HepG2 (cell line): ENCODE measurements around the gene GRAMD2A. TPM values are rescaled to one million over a fixed set of nuclear protein-coding genes. Genes with fewer than 3 reads are reported as not detected.
A peak's percentile ranks its signal among the peaks of the same experiment; 100 is the strongest.

Source experiments
- ATAC-seq: fragments of 200-7000 bp; cut with Tn5 transposase; 3 replicates; pipeline ENCODE4 v1.9.1; 2020; ENCODE audit warnings: mild to moderate bottlenecking, moderate library complexity
- BruUV-seq: library from RNA; stranded (reverse); fragments of 400-500 nt; replicated peaks from 2 replicates; lab custom pipeline; 2021; lab: Mats Ljungman, UMichigan
- CTCF ChIA-PET: fragments of 300-600 bp; formaldehyde crosslinking; extraction: SDS; loops from one replicate; lab custom pipeline; 2021; ENCODE audit warnings: low total read pairs, inconsistent platforms, low intra/inter-chr PET ratio; lab: Yijun Ruan, JAX
- POLR2A ChIA-PET: fragments of 350-600 bp; sonication (Branson Sonifier 250); formaldehyde crosslinking; loops from one replicate; lab custom pipeline; 2020; ENCODE audit warnings: antibody characterized with exemption, inconsistent platforms; lab: Yijun Ruan, JAX
- DNase-seq: peaks from one replicate; pipeline ENCODE4 v3.0.0-alpha.2; 2015; ENCODE audit warnings: low spot score
- FAIRE-seq: peaks from 3 replicates; lab custom pipeline; 2011; peaks lifted over from hg19 to GRCh38; lab: Jason Lieb, UNC
- H2AFZ ChIP-seq: one replicate; pipeline ENCODE4 v1.6.1; 2011; ENCODE audit warnings: low read length, inconsistent platforms
- H3K27ac ChIP-seq: fragments of 300-600 bp; 3 replicates; pipeline ENCODE4 v1.8.0; 2011; ENCODE audit warnings: mixed run types, mild to moderate bottlenecking, mixed read lengths, low read length, inconsistent platforms; ENCODE audit not compliant: insufficient read depth; ENCODE audit errors: extremely low read length
- H3K27me3 ChIP-seq, 2 experiments: fragments of 200-600 bp in 1 of 2; 2 replicates in 1 of 2; 3 replicates in 1 of 2; pipeline versions ENCODE4 v1.6.0 to v1.8.0; 2011; ENCODE audit warnings: low read length in 2 of 2, mild to moderate bottlenecking in 2 of 2, moderate library complexity in 2 of 2, inconsistent platforms in 1 of 2; ENCODE audit not compliant: insufficient read depth in 2 of 2, control insufficient read depth in 1 of 2
- H3K36me3 ChIP-seq, 2 experiments: fragments of 200-600 bp in 1 of 2; replicated peaks in 1 of 2; 2 replicates in 1 of 2; 3 replicates in 1 of 2; pipeline versions ENCODE4 v1.5.1 to v1.8.0; 2011; ENCODE audit warnings: low read length in 2 of 2, inconsistent platforms in 1 of 2; ENCODE audit not compliant: insufficient read depth in 2 of 2, control insufficient read depth in 1 of 2
- H3K4me1 ChIP-seq: 2 replicates; pipeline ENCODE4 v1.5.1; 2012; ENCODE audit warnings: low read length, inconsistent platforms; ENCODE audit not compliant: insufficient read depth
- H3K4me2 ChIP-seq: 2 replicates; pipeline ENCODE4 v1.6.0; 2011; ENCODE audit warnings: low read depth, low read length, inconsistent platforms
- H3K4me3 ChIP-seq, 3 experiments: fragments of 200-600 bp in 1 of 3; sonication (generic), shearing (Covaris generic) in 1 of 3; replicated peaks in 1 of 3; 2 replicates each; pipeline ENCODE4 v1.5.1; 2011 to 2016; ENCODE audit warnings: low read length in 3 of 3, inconsistent platforms in 2 of 3, low read depth in 2 of 3, mild to moderate bottlenecking in 2 of 3, control low read depth in 1 of 3, mixed read lengths in 1 of 3; ENCODE audit not compliant: insufficient read depth in 1 of 3
- H3K79me2 ChIP-seq: one replicate; pipeline ENCODE4 v1.6.1; 2011; ENCODE audit warnings: low read length, inconsistent platforms; ENCODE audit not compliant: insufficient read depth
- H3K9ac ChIP-seq: 2 replicates; pipeline ENCODE4 v1.6.0; 2011; ENCODE audit warnings: mild to moderate bottlenecking, low read depth, low read length, inconsistent platforms; ENCODE audit not compliant: insufficient read depth
- H3K9me3 ChIP-seq: 2 replicates; pipeline ENCODE4 v1.5.1; 2012; ENCODE audit warnings: mild to moderate bottlenecking, low read length
- H4K20me1 ChIP-seq: 2 replicates; pipeline ENCODE4 v1.6.0; 2011; ENCODE audit warnings: inconsistent platforms, mild to moderate bottlenecking, low read length, moderate library complexity; ENCODE audit not compliant: insufficient read depth
- GTF3A ChIP-seq: sonication (generic); formaldehyde crosslinking; conservative IDR thresholded peaks from 2 replicates; pipeline ENCODE4 v1.4.0; 2020; ENCODE audit warnings: mild to moderate bottlenecking, missing genetic modification reagents
- XBP1 ChIP-seq: sonication (generic); formaldehyde crosslinking; IDR thresholded peaks from 2 replicates; pipeline ENCODE4 v1.5.0; 2020; ENCODE audit warnings: missing genetic modification reagents
- ZNF589 ChIP-seq: sonication (generic); formaldehyde crosslinking; conservative IDR thresholded peaks from 2 replicates; pipeline ENCODE4 v1.8.0; 2022; ENCODE audit warnings: mild to moderate bottlenecking, moderate library complexity, missing genetic modification reagents
- ZNF776 ChIP-seq: sonication (generic); formaldehyde crosslinking; IDR thresholded peaks from 2 replicates; pipeline ENCODE4 v1.4.0; 2020; ENCODE audit warnings: mild to moderate bottlenecking, missing genetic modification reagents
- WGBS: methylation state at CpG from one replicate; pipeline ENCODE4 v1.1.6; 2017; ENCODE audit warnings: low lambda C conversion rate; 5-methylcytosine and 5-hydroxymethylcytosine counted together
- in situ Hi-C: cut with HindIII; loops from 2 replicates; pipeline ENCODE4 v1.10.0; 2017; ENCODE audit warnings: low pct_unique_long_range_greater_than_20kb; ENCODE audit not compliant: extremely low pct_ligation_motif_present
- intact Hi-C: fragments of 100-400 bp; cut with micrococcal nuclease; formaldehyde crosslinking; loops from one replicate; pipeline ENCODE4 v1.10.0; 2022; ENCODE audit not compliant: unreplicated experiment
- polyA plus RNA-seq, 8 experiments: library from polyadenylated mRNA; depleted of rRNA in 3 of 8; stranded (reverse) in 7 of 8; unstranded in 1 of 8; fragments of >200 nt; fragmentation: Illumina TruSeq in 4 of 8; extraction: Trizol in 4 of 8; gene quantifications; 2 replicates each; pipeline versions ENCODE4 v1.2.1 to v1.2.3, GENCODE V29; 2011 to 2016; ENCODE audit warnings: low read depth in 4 of 8, missing spikeins in 1 of 8, mixed read lengths in 1 of 8; ENCODE audit not compliant: insufficient read depth in 1 of 8
- total RNA-seq, 5 experiments: library from RNA; depleted of rRNA; stranded (reverse); fragments of >200 nt; fragmentation: Illumina TruSeq; extraction: Trizol; gene quantifications; 2 replicates each; pipeline ENCODE4 v1.2.3, GENCODE V29; 2016; ENCODE audit warnings: low read depth in 1 of 5
- TF ChIP-seq, protein P1 (sequence below): sonication (generic); formaldehyde crosslinking; IDR thresholded peaks from 2 replicates; pipeline ENCODE4 v1.5.0; 2020; ENCODE audit warnings: missing genetic modification reagents
- TF ChIP-seq, protein P2 (sequence below): sonication (generic); formaldehyde crosslinking; IDR thresholded peaks from 2 replicates; pipeline ENCODE4 v1.4.0; 2020; ENCODE audit warnings: mild to moderate bottlenecking, missing genetic modification reagents, borderline replicate concordance
- TF ChIP-seq, protein P3 (sequence below): sonication (generic); formaldehyde crosslinking; IDR thresholded peaks from 2 replicates; pipeline ENCODE4 v1.4.0; 2020; ENCODE audit warnings: missing genetic modification reagents

The GRAMD2A gene
- total and polyA plus RNA-seq, 2 of the 13 experiments (the other 11 are each of a cell fraction or from before 2014, with no cell fraction given): 0.04 TPM; not detected in 1

DNA sequence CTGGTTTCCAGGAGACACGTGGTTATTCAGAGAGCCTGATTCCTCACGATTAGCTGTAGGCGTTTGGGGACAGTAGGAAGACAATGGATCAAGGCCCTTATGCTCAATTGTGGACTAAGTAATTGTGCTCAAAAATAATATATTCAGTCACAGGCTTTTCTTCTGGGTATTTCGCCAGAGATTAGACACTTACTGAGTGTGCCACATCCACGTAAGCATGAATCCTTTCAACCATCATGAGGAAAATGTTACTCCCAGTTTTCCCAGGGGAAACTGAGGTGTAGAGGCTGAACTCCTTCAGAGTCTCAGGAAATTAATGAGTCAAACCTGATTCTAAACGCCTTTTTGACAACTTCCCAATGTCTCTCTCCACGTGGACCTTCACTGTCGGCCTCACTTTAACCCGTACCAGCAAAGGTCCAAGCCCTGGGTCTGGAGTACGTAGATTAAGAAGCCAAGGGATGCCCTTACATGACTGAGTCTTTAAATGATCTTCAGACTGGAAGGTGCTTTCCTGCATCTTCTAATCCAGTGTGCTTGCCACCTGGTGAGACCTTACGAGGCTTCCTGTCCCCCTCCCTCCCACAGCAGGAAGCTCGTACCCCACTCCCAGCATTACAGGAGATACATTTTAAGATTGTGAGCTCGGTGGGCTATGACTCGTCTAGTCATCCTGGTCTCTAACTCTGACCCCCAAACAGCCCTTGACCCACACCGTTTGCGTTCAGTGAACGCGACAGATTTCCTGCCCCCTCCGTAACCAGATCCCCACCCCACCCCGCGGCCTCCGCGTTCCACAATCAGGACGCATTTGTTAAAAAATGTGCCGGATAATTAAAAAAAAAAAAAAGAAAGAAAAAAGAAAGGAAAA, 31.7 kb upstream of the GRAMD2A start:
- WGBS: 8% methylated on average over 25 of the region's 25 CpGs
- TF ChIP-seq, protein P1, sequence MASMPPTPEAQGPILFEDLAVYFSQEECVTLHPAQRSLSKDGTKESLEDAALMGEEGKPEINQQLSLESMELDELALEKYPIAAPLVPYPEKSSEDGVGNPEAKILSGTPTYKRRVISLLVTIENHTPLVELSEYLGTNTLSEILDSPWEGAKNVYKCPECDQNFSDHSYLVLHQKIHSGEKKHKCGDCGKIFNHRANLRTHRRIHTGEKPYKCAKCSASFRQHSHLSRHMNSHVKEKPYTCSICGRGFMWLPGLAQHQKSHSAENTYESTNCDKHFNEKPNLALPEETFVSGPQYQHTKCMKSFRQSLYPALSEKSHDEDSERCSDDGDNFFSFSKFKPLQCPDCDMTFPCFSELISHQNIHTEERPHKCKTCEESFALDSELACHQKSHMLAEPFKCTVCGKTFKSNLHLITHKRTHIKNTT (CRISPR knock-in tag): no peak
- TF ChIP-seq, protein P2, sequence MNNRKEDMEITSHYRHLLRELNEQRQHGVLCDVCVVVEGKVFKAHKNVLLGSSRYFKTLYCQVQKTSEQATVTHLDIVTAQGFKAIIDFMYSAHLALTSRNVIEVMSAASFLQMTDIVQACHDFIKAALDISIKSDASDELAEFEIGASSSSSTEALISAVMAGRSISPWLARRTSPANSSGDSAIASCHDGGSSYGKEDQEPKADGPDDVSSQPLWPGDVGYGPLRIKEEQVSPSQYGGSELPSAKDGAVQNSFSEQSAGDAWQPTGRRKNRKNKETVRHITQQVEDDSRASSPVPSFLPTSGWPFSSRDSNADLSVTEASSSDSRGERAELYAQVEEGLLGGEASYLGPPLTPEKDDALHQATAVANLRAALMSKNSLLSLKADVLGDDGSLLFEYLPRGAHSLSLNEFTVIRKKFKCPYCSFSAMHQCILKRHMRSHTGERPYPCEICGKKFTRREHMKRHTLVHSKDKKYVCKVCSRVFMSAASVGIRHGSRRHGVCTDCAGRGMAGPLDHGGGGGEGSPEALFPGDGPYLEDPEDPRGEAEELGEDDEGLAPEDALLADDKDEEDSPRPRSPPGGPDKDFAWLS (CRISPR knock-in tag): no peak
- TF ChIP-seq GTF3A (CRISPR knock-in tag) (no peak), ZNF776 (CRISPR knock-in tag) (no peak), XBP1 (CRISPR knock-in tag) (no peak), ZNF589 (CRISPR knock-in tag) (no peak)
- TF ChIP-seq, protein P3, sequence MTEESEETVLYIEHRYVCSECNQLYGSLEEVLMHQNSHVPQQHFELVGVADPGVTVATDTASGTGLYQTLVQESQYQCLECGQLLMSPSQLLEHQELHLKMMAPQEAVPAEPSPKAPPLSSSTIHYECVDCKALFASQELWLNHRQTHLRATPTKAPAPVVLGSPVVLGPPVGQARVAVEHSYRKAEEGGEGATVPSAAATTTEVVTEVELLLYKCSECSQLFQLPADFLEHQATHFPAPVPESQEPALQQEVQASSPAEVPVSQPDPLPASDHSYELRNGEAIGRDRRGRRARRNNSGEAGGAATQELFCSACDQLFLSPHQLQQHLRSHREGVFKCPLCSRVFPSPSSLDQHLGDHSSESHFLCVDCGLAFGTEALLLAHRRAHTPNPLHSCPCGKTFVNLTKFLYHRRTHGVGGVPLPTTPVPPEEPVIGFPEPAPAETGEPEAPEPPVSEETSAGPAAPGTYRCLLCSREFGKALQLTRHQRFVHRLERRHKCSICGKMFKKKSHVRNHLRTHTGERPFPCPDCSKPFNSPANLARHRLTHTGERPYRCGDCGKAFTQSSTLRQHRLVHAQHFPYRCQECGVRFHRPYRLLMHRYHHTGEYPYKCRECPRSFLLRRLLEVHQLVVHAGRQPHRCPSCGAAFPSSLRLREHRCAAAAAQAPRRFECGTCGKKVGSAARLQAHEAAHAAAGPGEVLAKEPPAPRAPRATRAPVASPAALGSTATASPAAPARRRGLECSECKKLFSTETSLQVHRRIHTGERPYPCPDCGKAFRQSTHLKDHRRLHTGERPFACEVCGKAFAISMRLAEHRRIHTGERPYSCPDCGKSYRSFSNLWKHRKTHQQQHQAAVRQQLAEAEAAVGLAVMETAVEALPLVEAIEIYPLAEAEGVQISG: 0 out of 2 replicates have a peak, but pooled peaks have one; percentile 4

More for the DNA sequence above, 31.7 kb upstream of the GRAMD2A start:
- Histone ChIP-seq H3K27ac (peak overlapping the region; percentile 62), H3K9me3 (no peaks in the 10 kb centered on the region), H3K36me3 (peaks cover 0 to 10% of the 10 kb centered on the region in 2 experiments; a peak in 1 of 5 replicates), H3K4me3 (peak overlapping the region; percentile 81 to 99 (median 96)), H3K79me2 (peaks cover 67% of the 10 kb centered on the region), H3K4me2 (peak overlapping the region; percentile 93), H4K20me1 (peaks cover 43% of the 10 kb centered on the region), H2AFZ (no peak overlapping the region), H3K4me1 (peaks cover 61% of the 10 kb centered on the region), H3K27me3 (no peaks in the 10 kb centered on the region; a peak in 1 of 5 replicates), H3K9ac (peak overlapping the region; percentile 94)
- in situ Hi-C loops: no loop called here
- TSS peak; percentile 60 for BruUV-seq
- FAIRE-seq (no peak), DNase-seq (no peak), ATAC-seq (no peak)
- ChIA-PET CTCF (no interaction called here), POLR2A (interaction anchor here (0.6 to 3.1 kb wide), 7 partner anchors 10 to 741 kb away, joined by 4 to 33 read pairs (median 6); partner anchors contain the start of genes GRAMD2A, MYO9A and SENP8)
- intact Hi-C loops: no loop called here
